ENCODE results near the gene KRTAP6-3.

DNA sequence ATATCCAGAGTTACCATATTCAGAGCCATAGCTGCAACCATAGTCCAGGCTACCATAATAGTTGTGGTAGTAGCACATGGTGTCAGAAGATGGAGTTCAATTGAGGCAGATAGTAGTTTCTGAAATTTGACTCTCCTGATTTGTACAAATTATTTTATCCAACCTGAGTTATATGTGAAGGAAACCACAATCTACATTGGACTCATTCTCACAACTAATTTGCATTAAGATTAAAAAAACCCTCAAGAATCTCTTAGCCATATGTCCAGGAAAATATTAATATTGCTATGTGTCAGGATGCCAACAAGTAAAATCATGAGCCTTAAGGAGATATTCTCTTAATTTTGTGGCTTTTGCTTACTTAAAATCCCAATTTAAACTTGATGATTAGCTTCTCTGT lies 1.9 kb upstream of the KRTAP6-3 start, which contains the start of gene KRTAP22-2:
- TF ChIP-seq CREB5 (CRISPR knock-in tag; IDR thresholded peaks at IDR 0.05; ENCODE audit: low read depth): no peak
- TF ChIP-seq SNAI2 (CRISPR knock-in tag; IDR thresholded peaks at IDR 0.05): no peak
- no peak for TF ChIP-seq ARNTL (CRISPR knock-in tag; IDR thresholded peaks at IDR 0.05; ENCODE audit: borderline replicate concordance, low read depth)
- TF ChIP-seq ZNF565 (CRISPR knock-in tag; conservative IDR thresholded peaks at IDR 0.05; ENCODE audit: low read depth): no peak
- TF ChIP-seq TOX (CRISPR knock-in tag; IDR thresholded peaks at IDR 0.05; ENCODE audit: borderline replicate concordance): no peak
- TF ChIP-seq, protein P1, sequence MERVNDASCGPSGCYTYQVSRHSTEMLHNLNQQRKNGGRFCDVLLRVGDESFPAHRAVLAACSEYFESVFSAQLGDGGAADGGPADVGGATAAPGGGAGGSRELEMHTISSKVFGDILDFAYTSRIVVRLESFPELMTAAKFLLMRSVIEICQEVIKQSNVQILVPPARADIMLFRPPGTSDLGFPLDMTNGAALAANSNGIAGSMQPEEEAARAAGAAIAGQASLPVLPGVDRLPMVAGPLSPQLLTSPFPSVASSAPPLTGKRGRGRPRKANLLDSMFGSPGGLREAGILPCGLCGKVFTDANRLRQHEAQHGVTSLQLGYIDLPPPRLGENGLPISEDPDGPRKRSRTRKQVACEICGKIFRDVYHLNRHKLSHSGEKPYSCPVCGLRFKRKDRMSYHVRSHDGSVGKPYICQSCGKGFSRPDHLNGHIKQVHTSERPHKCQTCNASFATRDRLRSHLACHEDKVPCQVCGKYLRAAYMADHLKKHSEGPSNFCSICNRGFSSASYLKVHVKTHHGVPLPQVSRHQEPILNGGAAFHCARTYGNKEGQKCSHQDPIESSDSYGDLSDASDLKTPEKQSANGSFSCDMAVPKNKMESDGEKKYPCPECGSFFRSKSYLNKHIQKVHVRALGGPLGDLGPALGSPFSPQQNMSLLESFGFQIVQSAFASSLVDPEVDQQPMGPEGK (CRISPR knock-in tag; IDR thresholded peaks at IDR 0.05; ENCODE audit: borderline replicate concordance): no peak
